Muscle layer of colon (tissue), 2 donors: ENCODE measurements around the gene ARMH3.

Experiments used
- H3K27ac ChIP-seq: one replicate; pipeline ENCODE4 v1.7.0; 2013; ENCODE audit warnings: low read depth, mild to moderate bottlenecking, low read length, moderate library complexity
- H3K27me3 ChIP-seq, 2 donors: one replicate each; pipeline ENCODE4 v1.7.0; 2013; ENCODE audit warnings: low read length in 2 of 2, mild to moderate bottlenecking in 2 of 2; ENCODE audit not compliant: insufficient read depth in 2 of 2, control insufficient read depth in 1 of 2
- H3K36me3 ChIP-seq: one replicate; pipeline ENCODE4 v1.7.0; 2013; ENCODE audit warnings: mild to moderate bottlenecking, low read length; ENCODE audit not compliant: insufficient read depth
- H3K4me1 ChIP-seq: one replicate; pipeline ENCODE4 v1.7.0; 2013; ENCODE audit warnings: mild to moderate bottlenecking, low read length; ENCODE audit not compliant: insufficient read depth
- H3K4me3 ChIP-seq, 2 donors: one replicate each; pipeline ENCODE4 v1.7.0; 2013; ENCODE audit warnings: low read length in 2 of 2, low read depth in 1 of 2, mild to moderate bottlenecking in 1 of 2, moderate library complexity in 1 of 2
- H3K9ac ChIP-seq: one replicate; pipeline ENCODE4 v1.7.0; 2013; ENCODE audit warnings: low read length
- H3K9me3 ChIP-seq: one replicate; pipeline ENCODE4 v1.7.0; 2013; ENCODE audit warnings: mild to moderate bottlenecking, low read length
- donor health status: abdominal sarcoma.
- donor health status: Adenocarcinoma of cecum.

ARMH3 gene

GRCh38 chr10:101867931-101868330, 188.0 kb downstream of the ARMH3 start:
- Histone ChIP-seq H3K27me3 (no peaks in the 10 kb centered on the region), H3K9ac (no peak overlapping the region), H3K36me3 (no peaks in the 10 kb centered on the region), H3K27ac (no peak overlapping the region), H3K9me3 (no peaks in the 10 kb centered on the region), H3K4me1 (no peaks in the 10 kb centered on the region), H3K4me3 (no peak overlapping the region)

- peaks cover 6% of the 10 kb centered on the region for H3K9me3 ChIP-seq
- H3K9ac ChIP-seq, result no peak overlapping the region
- no peak overlapping the region for H3K4me3 ChIP-seq
- H3K4me1 ChIP-seq, result no peaks in the 10 kb centered on the region
- no peaks in the 10 kb centered on the region for H3K36me3 ChIP-seq
- H3K27ac ChIP-seq, result no peak overlapping the region
- no peaks in the 10 kb centered on the region for H3K27me3 ChIP-seq
These were observed 196.4 kb downstream of the ARMH3 start for GRCh38 chr10:101859530-101859929.

DNA sequence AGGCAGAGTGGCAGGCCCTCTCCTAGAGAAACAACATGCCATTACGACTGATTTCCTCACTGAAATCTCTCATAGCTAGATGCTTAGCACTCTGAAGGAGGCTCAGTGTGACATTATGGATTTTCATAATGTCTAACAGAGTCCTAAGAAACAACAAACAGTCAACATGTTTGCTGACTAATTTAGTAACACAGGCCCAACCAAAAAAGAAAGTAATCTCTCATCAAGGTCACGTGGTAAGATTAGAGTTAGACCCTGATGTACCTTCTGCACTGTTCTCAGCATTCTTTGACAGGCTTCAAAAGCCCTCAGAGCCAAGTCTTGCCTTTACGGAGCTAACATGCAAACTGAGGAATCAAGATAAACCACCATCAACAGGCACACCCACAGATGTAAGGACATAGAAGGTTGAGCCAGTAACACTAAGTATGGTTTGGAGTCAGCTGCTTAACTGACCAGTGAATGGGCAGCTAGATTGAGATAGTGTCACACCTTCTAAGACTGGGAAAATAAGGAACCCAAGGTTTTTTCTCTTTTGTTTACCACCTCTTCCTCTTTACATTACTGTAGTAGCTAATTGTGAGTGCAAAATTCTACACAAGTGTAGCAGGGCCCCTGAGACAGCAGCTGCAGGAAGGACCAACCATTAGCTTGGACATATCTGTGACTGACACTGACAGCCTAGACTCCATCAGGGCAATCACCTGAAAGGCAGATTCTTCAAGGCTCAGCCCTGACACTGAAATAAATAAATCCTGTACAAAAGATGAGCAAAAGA, 197.1 kb downstream of the ARMH3 start:
- Histone ChIP-seq H3K27ac (no peak overlapping the region), H3K36me3 (no peaks in the 10 kb centered on the region), H3K4me1 (no peaks in the 10 kb centered on the region), H3K4me3 (no peak overlapping the region), H3K9me3 (peaks cover 6% of the 10 kb centered on the region), H3K9ac (no peak overlapping the region), H3K27me3 (no peaks in the 10 kb centered on the region)

DNA sequence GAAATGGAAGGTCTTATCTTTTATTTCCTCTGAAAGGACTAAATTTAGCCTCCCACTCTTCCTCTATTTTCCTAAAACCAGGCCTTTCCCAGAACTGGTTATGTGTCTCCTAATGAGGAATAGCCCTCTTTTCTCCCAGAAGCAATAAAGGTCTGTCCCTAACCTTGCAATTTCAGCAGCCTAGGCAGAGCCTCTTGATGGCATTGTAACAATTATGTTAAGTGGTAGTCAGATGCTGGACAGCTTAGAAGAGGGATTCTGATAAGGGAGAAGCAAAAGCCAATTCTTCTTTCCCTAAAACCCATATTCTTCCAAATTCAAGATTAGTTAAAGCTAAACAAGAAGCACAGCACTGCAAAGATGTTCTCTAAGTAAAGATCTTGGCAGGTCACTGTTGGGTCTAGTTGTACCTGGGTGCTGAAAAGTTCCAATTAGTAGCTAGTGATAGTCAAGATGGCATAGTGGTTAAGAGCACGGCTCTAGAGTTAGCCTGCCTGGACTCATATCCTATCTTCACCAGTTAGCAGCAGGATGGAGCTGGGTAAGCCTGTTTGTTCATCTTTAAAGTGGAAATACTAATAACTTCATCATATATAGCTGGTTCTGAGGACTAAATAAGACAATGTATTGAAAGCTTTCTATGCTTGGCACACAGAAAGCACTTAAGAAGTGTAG, 198.0 kb downstream of the ARMH3 start:
- Histone ChIP-seq H3K27me3 (no peaks in the 10 kb centered on the region), H3K9ac (no peak overlapping the region), H3K9me3 (peaks cover 6% of the 10 kb centered on the region), H3K4me3 (no peak overlapping the region), H3K36me3 (no peaks in the 10 kb centered on the region), H3K4me1 (no peaks in the 10 kb centered on the region), H3K27ac (no peak overlapping the region)

GRCh38 chr10:101856626-101857025, 199.3 kb downstream of the ARMH3 start:
- Histone ChIP-seq H3K36me3 (no peaks in the 10 kb centered on the region), H3K4me1 (no peaks in the 10 kb centered on the region), H3K9ac (no peak overlapping the region), H3K27ac (no peak overlapping the region), H3K4me3 (no peak overlapping the region), H3K9me3 (peaks cover 6% of the 10 kb centered on the region), H3K27me3 (no peaks in the 10 kb centered on the region)

- Histone ChIP-seq H3K4me1 (no peaks in the 10 kb centered on the region), H3K9ac (no peak overlapping the region), H3K9me3 (no peaks in the 10 kb centered on the region), H3K27ac (no peak overlapping the region), H3K27me3 (no peaks in the 10 kb centered on the region), H3K4me3 (no peak overlapping the region), H3K36me3 (peaks cover 8% of the 10 kb centered on the region)
These were observed 204.4 kb downstream of the ARMH3 start for GRCh38 chr10:101851411-101852116.

DNA sequence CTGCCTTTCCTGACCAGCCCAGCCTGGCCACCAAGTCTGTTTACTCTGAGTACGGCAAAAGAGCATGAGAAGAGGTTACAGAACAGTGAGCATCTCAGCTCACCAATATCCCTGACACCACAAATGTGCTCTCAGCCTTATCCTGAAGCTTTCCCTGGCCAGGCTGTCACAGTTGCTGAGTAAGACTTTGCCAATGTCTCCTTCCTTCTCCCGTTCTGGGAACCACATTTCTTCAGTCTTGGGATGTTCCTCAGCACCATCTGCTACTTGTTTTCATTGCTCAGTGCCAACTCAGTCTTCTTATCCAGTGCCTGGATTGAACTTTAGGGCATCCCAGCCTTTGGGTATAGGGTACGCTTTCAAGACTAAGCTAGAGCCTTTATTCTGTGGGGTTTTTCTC, 205.2 kb downstream of the ARMH3 start:
- Histone ChIP-seq H3K4me3 (no peak overlapping the region), H3K36me3 (peaks cover 8% of the 10 kb centered on the region), H3K4me1 (no peaks in the 10 kb centered on the region), H3K27ac (no peak overlapping the region), H3K9ac (no peak overlapping the region), H3K27me3 (no peaks in the 10 kb centered on the region), H3K9me3 (no peaks in the 10 kb centered on the region)

- no peak overlapping the region for H3K27ac ChIP-seq
- H3K4me1 ChIP-seq, result no peaks in the 10 kb centered on the region
- no peaks in the 10 kb centered on the region for H3K27me3 ChIP-seq
- H3K36me3 ChIP-seq, result peaks cover 8% of the 10 kb centered on the region
- no peak overlapping the region for H3K4me3 ChIP-seq
- H3K9me3 ChIP-seq, result no peaks in the 10 kb centered on the region
- H3K9ac ChIP-seq, result no peak overlapping the region
These were observed 207.1 kb downstream of the ARMH3 start for GRCh38 chr10:101848894-101849351.

DNA sequence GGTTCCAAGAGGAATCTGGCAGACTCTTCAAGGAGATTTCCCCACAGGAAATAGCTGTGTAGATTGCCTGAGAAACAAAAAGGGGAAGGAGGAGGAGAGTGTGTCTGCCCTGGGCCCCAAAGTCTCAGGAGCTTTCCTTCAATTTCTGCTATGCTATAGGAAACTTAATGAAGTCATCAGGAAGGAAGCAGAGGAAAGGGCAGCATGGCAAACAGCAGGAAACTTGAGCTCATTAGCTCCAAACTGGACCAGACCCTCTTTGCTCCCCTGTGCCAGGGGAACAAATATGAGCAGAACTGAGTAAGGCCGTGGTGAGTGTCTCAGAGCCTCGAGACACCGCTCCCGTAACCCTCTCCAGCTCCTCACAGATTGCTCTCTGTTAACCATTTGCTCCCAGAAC, 207.6 kb downstream of the ARMH3 start:
- H3K9ac ChIP-seq, result no peak overlapping the region
- peaks cover 8% of the 10 kb centered on the region for H3K36me3 ChIP-seq
- no peak overlapping the region for H3K27ac ChIP-seq

GRCh38 chr10:101845893-101846292, 210.1 kb downstream of the ARMH3 start:
- Histone ChIP-seq H3K9me3 (no peaks in the 10 kb centered on the region), H3K4me1 (peaks cover 8% of the 10 kb centered on the region), H3K36me3 (peaks cover 8% of the 10 kb centered on the region)

More for the DNA sequence above, 207.6 kb downstream of the ARMH3 start:
- Histone ChIP-seq H3K4me1 (no peaks in the 10 kb centered on the region), H3K27me3 (no peaks in the 10 kb centered on the region), H3K9me3 (no peaks in the 10 kb centered on the region), H3K4me3 (no peak overlapping the region)

More at GRCh38 chr10:101845893-101846292, 210.1 kb downstream of the ARMH3 start:
- Histone ChIP-seq H3K27me3 (no peaks in the 10 kb centered on the region), H3K9ac (no peak overlapping the region), H3K27ac (no peak overlapping the region), H3K4me3 (no peak overlapping the region)
